Stimulated activated CD4-positive, alpha-beta T cell treated with anti-CD3 and anti-CD28 coated beads, Interleukin-2, amount 100 ng/mL, for 48 hours (primary cell): Measurements from ENCODE around the gene ANKRD44.
"Not testable (repeated sequence)": the region's sequence is repeated elsewhere in the genome, so short reads cannot be mapped to it uniquely, and the experiment has no call there.

Experiments
- DNase-seq, 2 donors: peaks; one replicate each; pipeline ENCODE4 v3.0.0-alpha.2; 2020

The ANKRD44 gene

GRCh38 chr2:197310271-197310985, at the start of gene ANKRD44:
ANKRD44 (minus strand) TSS chr2:197310780; CDS start chr2:197310604, 176 bp downstream.
- DNase-seq = peak; percentile 77 to 78

DNA sequence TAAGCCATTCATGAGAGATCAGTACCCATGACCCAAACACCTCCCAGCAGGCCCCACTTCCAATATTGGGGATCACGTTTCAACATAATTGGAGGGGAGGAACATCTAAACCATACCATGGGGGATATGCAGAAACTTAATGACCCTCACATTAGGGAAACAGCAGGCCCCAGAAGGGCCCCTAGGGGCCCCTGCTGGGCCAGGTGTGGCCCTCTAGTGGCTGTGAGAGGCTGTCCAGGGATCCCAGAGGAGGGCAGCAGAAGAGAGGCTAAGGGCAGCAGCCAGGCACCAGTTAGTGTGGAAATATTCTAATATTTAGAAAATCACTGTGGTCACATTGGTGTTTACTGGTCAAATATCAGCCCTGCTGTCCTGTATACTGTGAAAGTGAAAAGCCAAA, 49.3 kb upstream of the ANKRD44 start:
- no peak for DNase-seq

GRCh38 chr2:197358931-197359330, 48.4 kb upstream of the ANKRD44 start:
- no peak for DNase-seq

- DNase-seq = no peak
Measured at GRCh38 chr2:197357986-197358385, 47.4 kb upstream of the ANKRD44 start.

DNA sequence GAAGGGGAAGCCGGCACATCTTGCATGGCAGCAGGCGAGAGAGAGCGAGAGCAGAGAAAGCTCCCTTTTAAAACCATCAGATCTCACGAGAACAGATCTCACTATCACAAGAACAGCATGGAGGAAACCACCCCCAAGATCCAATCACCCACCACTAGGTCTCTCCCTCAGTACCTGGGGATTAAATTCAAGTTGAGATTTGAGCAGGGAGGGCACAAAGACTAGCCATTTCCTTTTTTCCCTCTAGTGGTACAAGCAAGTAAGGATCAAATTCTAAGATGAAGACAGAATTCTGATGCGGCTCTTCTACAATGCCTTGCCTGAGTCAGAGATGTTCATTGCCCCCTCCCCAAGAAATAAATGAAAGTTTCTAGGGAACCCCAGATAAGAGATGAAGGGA, 45.6 kb upstream of the ANKRD44 start:
- DNase-seq = no peak

- no peak for DNase-seq
Measured at GRCh38 chr2:197354169-197354558, 43.6 kb upstream of the ANKRD44 start.

DNA sequence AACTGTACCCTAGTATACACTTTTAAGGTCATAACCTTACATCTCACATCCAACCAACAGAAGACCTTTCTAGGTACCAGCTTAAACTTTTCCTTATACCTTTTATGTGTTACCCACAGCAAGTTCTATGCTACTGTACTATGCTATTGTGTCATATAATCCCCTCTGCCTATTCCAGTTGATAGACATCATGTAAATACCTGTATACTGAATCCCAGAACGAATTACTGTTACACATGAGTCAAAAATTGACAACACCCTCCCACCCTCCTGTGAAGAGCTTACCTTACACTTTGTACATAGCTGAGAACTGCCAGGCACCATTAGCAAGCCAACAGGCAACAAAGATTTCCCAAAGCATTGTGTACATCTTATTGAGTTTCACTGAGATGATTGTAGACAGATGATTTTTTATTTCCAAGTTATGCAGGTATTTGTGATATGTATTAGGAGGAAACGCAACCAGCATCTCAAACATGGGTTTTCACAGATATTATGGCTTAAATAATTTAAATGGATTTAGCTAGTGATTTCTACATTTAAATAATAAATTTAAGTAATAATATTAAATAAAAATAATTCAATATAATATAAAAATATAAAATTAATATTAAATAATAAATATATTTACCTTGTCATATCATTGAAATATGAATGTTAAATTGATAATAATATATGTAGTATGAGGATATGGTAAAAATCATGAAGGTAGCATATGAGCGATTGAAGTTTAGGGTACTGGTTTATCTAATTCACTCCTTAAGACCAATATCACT, 43.0 kb upstream of the ANKRD44 start:
- DNase-seq = no peak

GRCh38 chr2:197349699-197350098, 39.1 kb upstream of the ANKRD44 start:
- DNase-seq = no peak

DNA sequence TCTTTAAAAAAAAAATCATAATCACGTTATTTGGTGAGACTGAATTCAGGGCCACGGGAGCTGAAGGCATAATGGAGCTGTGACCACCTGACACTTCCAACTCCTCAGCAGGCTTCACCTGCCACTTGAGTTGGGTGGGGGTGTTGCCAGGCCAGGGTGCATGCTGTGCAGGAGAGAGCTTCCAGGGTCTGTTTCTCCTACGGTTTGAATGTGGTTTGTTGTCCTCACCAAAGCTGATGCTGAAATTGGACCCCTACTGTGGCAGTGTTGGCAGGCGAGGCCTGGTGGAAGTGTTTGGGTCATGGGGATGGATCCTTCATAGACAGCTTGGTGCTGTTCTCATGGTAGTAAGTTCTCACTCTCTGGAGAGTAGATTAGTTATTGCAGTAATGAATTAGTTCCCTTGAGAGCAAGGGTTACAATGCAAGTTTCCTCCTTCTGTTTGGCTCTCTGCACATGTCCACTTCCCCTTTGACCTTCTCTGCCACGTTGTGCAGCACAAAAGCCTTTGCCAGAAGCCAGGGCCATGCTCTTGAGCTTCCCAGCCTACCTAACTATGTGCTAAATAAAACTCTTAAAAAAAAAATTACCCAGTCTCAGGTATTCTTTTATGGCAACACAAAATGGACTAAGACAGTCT, 38.3 kb upstream of the ANKRD44 start:
- no peak for DNase-seq

DNA sequence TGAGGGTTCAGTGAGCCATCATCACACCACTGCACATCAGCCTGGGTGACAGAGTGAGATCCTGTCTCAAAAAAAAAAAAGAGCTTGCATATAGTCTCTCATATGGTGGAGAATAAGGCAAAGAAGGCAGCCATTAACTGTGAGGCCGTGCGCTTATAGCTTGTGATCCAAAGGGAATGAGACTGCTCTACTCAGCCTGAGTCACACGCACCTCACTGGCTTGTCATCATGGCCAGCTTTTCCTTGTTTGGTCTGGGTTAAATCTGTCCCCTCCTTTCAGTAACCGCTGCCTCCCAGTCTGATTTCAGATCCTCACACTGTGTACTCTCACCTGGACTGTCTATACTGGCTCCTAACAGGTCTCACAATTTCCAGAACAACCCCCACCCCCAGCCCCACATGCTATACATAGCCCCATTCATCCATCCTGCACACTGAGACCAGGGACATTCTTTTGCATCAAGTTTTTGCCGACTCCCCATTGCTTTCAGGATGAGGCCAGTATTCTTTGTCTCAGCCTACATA, 35.3 kb upstream of the ANKRD44 start:
- DNase-seq = no peak

- not testable (repeated sequence) for DNase-seq
Measured at GRCh38 chr2:197343968-197344367, 33.4 kb upstream of the ANKRD44 start.

DNA sequence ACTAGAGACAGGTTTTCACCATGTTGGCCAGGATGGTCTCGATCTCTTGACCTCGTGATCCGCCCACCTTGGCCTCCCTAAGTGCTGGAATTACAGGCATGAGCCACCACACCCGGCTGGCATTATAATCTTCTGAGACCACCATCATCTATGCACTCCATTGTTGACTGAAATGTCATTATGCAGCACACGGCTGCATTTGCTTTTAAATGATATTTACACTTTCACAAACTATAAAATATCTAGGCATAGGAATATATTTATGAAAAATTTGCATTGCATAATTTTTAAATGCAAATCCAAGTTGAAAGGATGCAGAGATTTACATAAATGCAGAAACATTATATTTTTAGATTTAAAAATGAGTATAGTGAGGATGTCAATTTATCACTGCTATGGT, 30.0 kb upstream of the ANKRD44 start:
- DNase-seq = no peak

- no peak for DNase-seq
Measured at GRCh38 chr2:197339496-197340220, 29.1 kb upstream of the ANKRD44 start.

DNA sequence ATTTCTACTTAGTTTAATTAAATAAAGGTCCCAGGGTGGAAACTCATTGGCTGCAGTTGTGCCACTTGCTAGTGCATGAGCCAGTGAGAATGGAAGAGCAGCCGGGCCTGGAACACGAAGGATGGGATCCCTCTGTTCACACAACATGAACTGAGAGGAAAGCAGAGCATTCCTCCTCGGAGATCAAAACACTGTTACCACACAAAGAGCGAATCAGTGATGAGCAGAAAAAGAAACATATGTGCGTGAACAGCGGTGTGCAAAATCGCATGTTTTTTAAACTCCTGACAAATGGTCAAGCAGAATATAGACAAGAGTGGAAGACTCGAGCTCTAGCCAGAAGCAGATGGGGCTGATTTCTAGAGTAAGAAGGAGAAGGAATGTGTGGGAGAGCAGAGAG, 28.4 kb upstream of the ANKRD44 start:
- no peak for DNase-seq

DNA sequence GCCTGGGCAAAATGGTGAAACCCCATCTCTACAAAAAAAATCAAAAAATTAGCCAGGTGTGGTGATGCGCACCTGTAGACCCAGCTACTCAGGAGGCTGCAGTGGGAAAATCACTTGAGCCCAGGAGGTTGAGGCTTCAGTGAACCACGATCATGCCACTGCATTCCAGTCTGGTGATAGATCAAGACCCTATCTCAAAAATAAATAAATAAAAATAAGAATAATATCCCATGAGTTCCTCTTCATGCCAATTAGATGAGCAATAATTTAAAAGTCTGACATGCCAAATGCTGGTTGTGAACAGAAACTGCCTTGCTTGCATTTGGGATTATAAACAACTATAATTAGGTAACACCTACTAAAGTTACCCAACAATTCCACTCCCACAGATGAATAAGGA, 22.1 kb upstream of the ANKRD44 start:
- DNase-seq = no peak

GRCh38 chr2:197328461-197328860, 17.9 kb upstream of the ANKRD44 start:
- no peak for DNase-seq

DNA sequence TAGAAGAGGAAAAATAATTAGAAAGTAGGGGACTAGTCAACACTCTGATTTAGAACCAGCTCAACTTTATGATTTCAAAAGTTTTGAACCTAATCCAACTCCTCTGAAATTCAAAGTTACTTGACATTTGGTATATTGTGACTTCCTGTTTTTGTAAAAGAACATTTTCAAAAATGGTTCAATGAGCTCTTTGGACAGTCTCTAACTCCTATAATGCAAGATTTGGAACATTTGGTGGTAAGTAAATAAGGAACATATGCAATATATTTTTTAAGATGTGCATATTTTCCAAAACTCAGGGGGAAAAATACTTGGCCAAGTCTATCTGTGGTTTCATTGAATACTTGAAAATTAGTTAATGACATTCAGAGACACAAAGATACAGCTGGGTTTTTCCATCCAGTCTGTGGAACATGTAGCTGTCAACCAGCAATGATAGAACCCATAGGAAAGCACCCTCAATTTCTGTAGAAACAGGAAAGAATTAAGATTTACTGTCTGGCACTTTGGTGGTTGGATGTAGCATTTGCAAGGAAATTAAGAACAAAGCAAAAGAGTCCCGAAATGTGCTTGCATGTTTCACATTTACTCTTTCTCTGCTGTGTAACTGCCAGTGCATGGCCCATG, 17.0 kb upstream of the ANKRD44 start:
- no peak for DNase-seq

- DNase-seq = no peak
Measured at GRCh38 chr2:197327073-197327471, 16.5 kb upstream of the ANKRD44 start.

- DNase-seq = no peak
Measured at GRCh38 chr2:197324801-197325200, 14.2 kb upstream of the ANKRD44 start.

DNA sequence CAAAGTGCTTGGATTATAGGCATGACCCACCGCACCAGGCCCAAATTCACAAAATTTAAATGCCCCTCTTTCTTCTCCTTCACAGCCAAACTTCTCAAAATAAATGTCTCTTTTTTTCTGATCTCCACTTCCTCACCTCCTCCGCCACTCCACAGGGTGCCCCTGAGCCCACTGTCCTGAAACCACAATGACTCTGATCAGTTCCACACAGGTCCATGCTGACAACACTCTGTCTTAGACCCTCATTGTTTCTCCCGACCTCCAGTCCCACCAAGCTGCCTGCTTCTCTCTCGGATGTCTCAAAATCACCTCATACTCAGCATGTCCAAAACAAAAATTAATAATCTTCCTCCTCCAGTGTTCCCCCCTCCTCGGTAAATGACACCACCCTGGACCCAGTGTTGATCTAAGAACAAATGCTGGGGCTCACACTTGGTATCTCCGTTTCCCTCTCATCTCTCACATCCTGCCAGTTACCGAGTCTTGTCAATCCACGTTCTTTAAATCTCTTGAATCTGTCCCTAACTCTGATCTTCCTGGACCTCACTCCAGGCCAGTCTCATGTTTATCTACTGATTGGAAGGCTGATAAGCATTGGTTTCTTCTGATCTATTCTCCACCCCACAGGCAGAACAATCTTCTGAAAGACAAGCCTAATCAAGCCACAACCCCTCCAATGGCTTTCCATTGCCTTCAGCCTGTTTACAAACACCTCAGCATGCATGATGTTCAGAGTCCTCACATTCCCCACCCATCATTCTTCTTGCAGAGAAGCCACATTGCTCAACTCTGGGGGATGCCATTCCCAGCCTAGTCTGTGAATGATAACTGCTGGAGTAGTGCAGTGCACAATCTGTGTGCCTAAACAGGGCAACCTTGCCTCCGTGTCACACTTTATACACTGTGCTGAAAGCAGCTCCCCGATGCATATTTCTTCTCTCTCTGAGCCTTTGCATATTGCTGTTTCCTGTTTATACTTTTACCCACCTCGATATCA, 12.4 kb upstream of the ANKRD44 start:
- no peak for DNase-seq

- DNase-seq = no peak
Measured at GRCh38 chr2:197322143-197322542, 11.6 kb upstream of the ANKRD44 start.
